ENCODE measurements around the gene UBE2G1.

Gene UBE2G1

GRCh38 chr17:4344926-4345325 lies 21.5 kb downstream of the UBE2G1 start:
- peaks cover 6% of the 10 kb centered on the region for H3K4me1 ChIP-seq
- H2AFZ ChIP-seq = no peak overlapping the region
- H3K79me2 ChIP-seq = peaks cover 64% of the 10 kb centered on the region
- H3K9ac ChIP-seq = no peak overlapping the region
- no peak overlapping the region for H3K27ac ChIP-seq
- no peak for TF ChIP-seq CTCF (IDR thresholded peaks at IDR 0.05)
- no peak overlapping the region for H3K4me3 ChIP-seq (ENCODE audit: low read depth, low read length)
- no peak overlapping the region for H3K4me2 ChIP-seq (ENCODE audit: low read length)
- H3K36me3 ChIP-seq (ENCODE audit: control insufficient read depth, insufficient read depth, low read length) = no peaks in the 10 kb centered on the region
- H3K27me3 ChIP-seq (ENCODE audit: control insufficient read depth, insufficient read depth, low read length) = no peaks in the 10 kb centered on the region
- H3K9me3 ChIP-seq (ENCODE audit: control insufficient read depth, low read length) = no peaks in the 10 kb centered on the region

- Histone ChIP-seq H3K9ac (no peak overlapping the region), H3K79me2 (peaks cover 58% of the 10 kb centered on the region), H3K4me1 (peaks cover 6% of the 10 kb centered on the region), H3K4me2 (ENCODE audit: low read length) (no peak overlapping the region), H3K27ac (no peak overlapping the region), H3K9me3 (ENCODE audit: control insufficient read depth, low read length) (no peaks in the 10 kb centered on the region), H3K4me3 (ENCODE audit: low read depth, low read length) (no peak overlapping the region), H3K36me3 (ENCODE audit: control insufficient read depth, insufficient read depth, low read length) (no peaks in the 10 kb centered on the region), H3K27me3 (ENCODE audit: control insufficient read depth, insufficient read depth, low read length) (no peaks in the 10 kb centered on the region), H2AFZ (no peak overlapping the region)
- no peak for TF ChIP-seq CTCF (IDR thresholded peaks at IDR 0.05)
Observed at GRCh38 chr17:4342535-4342934, 23.9 kb downstream of the UBE2G1 start.

GRCh38 chr17:4341616-4341977 lies 24.9 kb downstream of the UBE2G1 start:
- no peaks in the 10 kb centered on the region for H3K9me3 ChIP-seq (ENCODE audit: control insufficient read depth, low read length)
- no peak overlapping the region for H3K9ac ChIP-seq
- no peak overlapping the region for H2AFZ ChIP-seq
- H3K27me3 ChIP-seq (ENCODE audit: control insufficient read depth, insufficient read depth, low read length) = no peaks in the 10 kb centered on the region
- TF ChIP-seq CTCF (IDR thresholded peaks at IDR 0.05) = no peak
- no peak overlapping the region for H3K27ac ChIP-seq
- peaks cover 55% of the 10 kb centered on the region for H3K79me2 ChIP-seq
- no peaks in the 10 kb centered on the region for H3K36me3 ChIP-seq (ENCODE audit: control insufficient read depth, insufficient read depth, low read length)
- no peak overlapping the region for H3K4me3 ChIP-seq (ENCODE audit: low read depth, low read length)
- peaks cover 6% of the 10 kb centered on the region for H3K4me1 ChIP-seq
- H3K4me2 ChIP-seq (ENCODE audit: low read length) = no peak overlapping the region

- Histone ChIP-seq H3K4me2 (ENCODE audit: low read length) (no peak overlapping the region), H3K79me2 (peaks cover 51% of the 10 kb centered on the region), H3K4me1 (peaks cover 6% of the 10 kb centered on the region), H2AFZ (no peak overlapping the region), H3K4me3 (ENCODE audit: low read depth, low read length) (no peak overlapping the region), H3K36me3 (ENCODE audit: control insufficient read depth, insufficient read depth, low read length) (no peaks in the 10 kb centered on the region), H3K27ac (no peak overlapping the region), H3K9ac (no peak overlapping the region), H3K9me3 (ENCODE audit: control insufficient read depth, low read length) (no peaks in the 10 kb centered on the region), H3K27me3 (ENCODE audit: control insufficient read depth, insufficient read depth, low read length) (no peaks in the 10 kb centered on the region)
- TF ChIP-seq CTCF (IDR thresholded peaks at IDR 0.05) = no peak
Observed at GRCh38 chr17:4340914-4341615, 25.4 kb downstream of the UBE2G1 start.
